OCI-LY7 (cell line): ENCODE data around the gene CDC40.

Experiments used
- EZH2phosphoT487 ChIP-seq: fragments of 200-600 bp; sonication (generic); IDR thresholded peaks from 2 replicates; pipeline ENCODE4 v1.6.1; 2018; ENCODE audit warnings: low read depth, borderline replicate concordance, mild to moderate bottlenecking, mixed run types, antibody characterized with exemption, low read length, moderate library complexity, mixed read lengths
- TF ChIP-seq, protein P1 (sequence below): fragments of 200-600 bp; sonication (generic); conservative IDR thresholded peaks from 2 replicates; pipeline ENCODE4 v1.5.1; 2014; ENCODE audit warnings: mild to moderate bottlenecking, antibody characterized with exemption, low read length, moderate library complexity, mixed read lengths

DNA sequence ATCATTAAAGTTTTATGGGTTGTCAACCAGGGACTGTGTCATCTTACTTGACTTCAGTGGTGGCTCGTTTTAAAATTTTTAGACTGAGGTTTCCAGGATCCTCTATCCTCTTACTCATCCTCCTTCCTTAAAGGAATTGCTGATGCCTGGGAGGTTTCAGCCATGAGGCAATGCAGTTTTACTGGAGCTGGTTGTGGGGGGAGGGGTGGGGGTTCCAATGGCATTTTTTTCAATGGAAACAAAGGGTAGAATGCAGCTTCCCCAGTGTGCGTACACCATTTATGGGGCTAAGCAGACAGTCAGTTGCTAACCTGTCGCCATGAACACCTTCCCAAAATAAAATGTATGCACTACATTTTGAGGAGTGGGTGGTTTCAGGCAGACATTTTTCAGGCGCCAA, 89.9 kb downstream of the CDC40 start:
- TF ChIP-seq, protein P1, sequence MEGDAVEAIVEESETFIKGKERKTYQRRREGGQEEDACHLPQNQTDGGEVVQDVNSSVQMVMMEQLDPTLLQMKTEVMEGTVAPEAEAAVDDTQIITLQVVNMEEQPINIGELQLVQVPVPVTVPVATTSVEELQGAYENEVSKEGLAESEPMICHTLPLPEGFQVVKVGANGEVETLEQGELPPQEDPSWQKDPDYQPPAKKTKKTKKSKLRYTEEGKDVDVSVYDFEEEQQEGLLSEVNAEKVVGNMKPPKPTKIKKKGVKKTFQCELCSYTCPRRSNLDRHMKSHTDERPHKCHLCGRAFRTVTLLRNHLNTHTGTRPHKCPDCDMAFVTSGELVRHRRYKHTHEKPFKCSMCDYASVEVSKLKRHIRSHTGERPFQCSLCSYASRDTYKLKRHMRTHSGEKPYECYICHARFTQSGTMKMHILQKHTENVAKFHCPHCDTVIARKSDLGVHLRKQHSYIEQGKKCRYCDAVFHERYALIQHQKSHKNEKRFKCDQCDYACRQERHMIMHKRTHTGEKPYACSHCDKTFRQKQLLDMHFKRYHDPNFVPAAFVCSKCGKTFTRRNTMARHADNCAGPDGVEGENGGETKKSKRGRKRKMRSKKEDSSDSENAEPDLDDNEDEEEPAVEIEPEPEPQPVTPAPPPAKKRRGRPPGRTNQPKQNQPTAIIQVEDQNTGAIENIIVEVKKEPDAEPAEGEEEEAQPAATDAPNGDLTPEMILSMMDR = no peak
- TF ChIP-seq EZH2phosphoT487 = no peak
